Astrocyte of the hippocampus (primary cell): ENCODE data around the gene KLHL29.

Source experiments
- DNase-seq: peaks from one replicate; pipeline ENCODE4 v3.0.0; 2011; ENCODE audit warnings: low read depth, low spot score

The KLHL29 gene

GRCh38 chr2:23513245-23513871 is 128.4 kb downstream of the KLHL29 start:
- DNase-seq, result no peak

- no peak for DNase-seq
Measured at GRCh38 chr2:23513872-23514793, 129.2 kb downstream of the KLHL29 start.

- no peak for DNase-seq
Measured at GRCh38 chr2:23516520-23517256, 131.7 kb downstream of the KLHL29 start.

- DNase-seq, result no peak
Measured at GRCh38 chr2:23518481-23519333, 133.7 kb downstream of the KLHL29 start.

GRCh38 chr2:23519334-23519651 is 134.3 kb downstream of the KLHL29 start:
- no peak for DNase-seq

GRCh38 chr2:23520256-23520655 is 135.3 kb downstream of the KLHL29 start:
- DNase-seq, result peak; percentile 25

GRCh38 chr2:23521060-23521459 is 136.1 kb downstream of the KLHL29 start:
- no peak for DNase-seq

- no peak for DNase-seq
Measured at GRCh38 chr2:23522726-23523372, 137.9 kb downstream of the KLHL29 start.

GRCh38 chr2:23523373-23524260 is 138.6 kb downstream of the KLHL29 start:
- DNase-seq, result peak; percentile 38

GRCh38 chr2:23524261-23524706 is 139.3 kb downstream of the KLHL29 start:
- DNase-seq, result peak; percentile 74

GRCh38 chr2:23525137-23525765 is 140.3 kb downstream of the KLHL29 start:
- DNase-seq, result no peak

GRCh38 chr2:23526114-23526513 is 141.1 kb downstream of the KLHL29 start:
- DNase-seq, result no peak

- no peak for DNase-seq
Measured at GRCh38 chr2:23526835-23527790, 142.1 kb downstream of the KLHL29 start.

- no peak for DNase-seq
Measured at GRCh38 chr2:23528171-23528570, 143.2 kb downstream of the KLHL29 start.

- no peak for DNase-seq
Measured at GRCh38 chr2:23528690-23529089, 143.7 kb downstream of the KLHL29 start.

- no peak for DNase-seq
Measured at GRCh38 chr2:23529659-23530058, 144.7 kb downstream of the KLHL29 start.

GRCh38 chr2:23530206-23530908 is 145.4 kb downstream of the KLHL29 start:
- DNase-seq, result no peak

- no peak for DNase-seq
Measured at GRCh38 chr2:23530909-23531276, 145.9 kb downstream of the KLHL29 start.
